Muscle layer of duodenum (tissue), 2 donors: ENCODE results near the gene PRICKLE4.

Source experiments
- H3K27ac ChIP-seq: one replicate; pipeline ENCODE4 v1.7.0; 2013; ENCODE audit warnings: mild to moderate bottlenecking, low read length
- H3K27me3 ChIP-seq: one replicate; pipeline ENCODE4 v1.7.0; 2013; ENCODE audit warnings: low read depth, mild to moderate bottlenecking, control low read depth, low read length
- H3K36me3 ChIP-seq, 2 donors: one replicate each; pipeline ENCODE4 v1.7.0; 2013; ENCODE audit warnings: low read length in 2 of 2, control low read depth in 1 of 2, mild to moderate bottlenecking in 1 of 2; ENCODE audit not compliant: insufficient read depth in 2 of 2, control insufficient read depth in 1 of 2
- H3K4me1 ChIP-seq, 2 donors: one replicate each; pipeline ENCODE4 v1.7.0; 2013; ENCODE audit warnings: low read length in 2 of 2, mild to moderate bottlenecking in 2 of 2, control low read depth in 1 of 2, moderate library complexity in 1 of 2; ENCODE audit not compliant: insufficient read depth in 2 of 2, control insufficient read depth in 1 of 2
- H3K4me3 ChIP-seq, 2 donors: one replicate each; pipeline ENCODE4 v1.7.0; 2013; ENCODE audit warnings: low read length in 2 of 2, low read depth in 1 of 2, mild to moderate bottlenecking in 1 of 2
- H3K9me3 ChIP-seq, 2 donors: one replicate each; pipeline ENCODE4 v1.7.0; 2013; ENCODE audit warnings: low read length in 2 of 2, control low read depth in 1 of 2, mild to moderate bottlenecking in 1 of 2; ENCODE audit not compliant: control insufficient read depth in 1 of 2
- donor health status: healthy.

PRICKLE4 gene

GRCh38 chr6:41813956-41814355 lies 33.4 kb downstream of the PRICKLE4 start:
- Histone ChIP-seq H3K4me1 (no peaks in the 10 kb centered on the region), H3K9me3 (no peaks in the 10 kb centered on the region), H3K36me3 (no peaks in the 10 kb centered on the region), H3K27ac (no peak overlapping the region), H3K27me3 (no peaks in the 10 kb centered on the region), H3K4me3 (no peak overlapping the region)

- no peak overlapping the region for H3K4me3 ChIP-seq
- no peaks in the 10 kb centered on the region for H3K9me3 ChIP-seq
- H3K36me3 ChIP-seq, result no peaks in the 10 kb centered on the region
- H3K27ac ChIP-seq, result no peak overlapping the region
- no peaks in the 10 kb centered on the region for H3K4me1 ChIP-seq
- H3K27me3 ChIP-seq, result no peaks in the 10 kb centered on the region
Observed at GRCh38 chr6:41814629-41815028, 34.0 kb downstream of the PRICKLE4 start.

GRCh38 chr6:41815587-41815986 lies 35.0 kb downstream of the PRICKLE4 start:
- no peak overlapping the region for H3K27ac ChIP-seq

DNA sequence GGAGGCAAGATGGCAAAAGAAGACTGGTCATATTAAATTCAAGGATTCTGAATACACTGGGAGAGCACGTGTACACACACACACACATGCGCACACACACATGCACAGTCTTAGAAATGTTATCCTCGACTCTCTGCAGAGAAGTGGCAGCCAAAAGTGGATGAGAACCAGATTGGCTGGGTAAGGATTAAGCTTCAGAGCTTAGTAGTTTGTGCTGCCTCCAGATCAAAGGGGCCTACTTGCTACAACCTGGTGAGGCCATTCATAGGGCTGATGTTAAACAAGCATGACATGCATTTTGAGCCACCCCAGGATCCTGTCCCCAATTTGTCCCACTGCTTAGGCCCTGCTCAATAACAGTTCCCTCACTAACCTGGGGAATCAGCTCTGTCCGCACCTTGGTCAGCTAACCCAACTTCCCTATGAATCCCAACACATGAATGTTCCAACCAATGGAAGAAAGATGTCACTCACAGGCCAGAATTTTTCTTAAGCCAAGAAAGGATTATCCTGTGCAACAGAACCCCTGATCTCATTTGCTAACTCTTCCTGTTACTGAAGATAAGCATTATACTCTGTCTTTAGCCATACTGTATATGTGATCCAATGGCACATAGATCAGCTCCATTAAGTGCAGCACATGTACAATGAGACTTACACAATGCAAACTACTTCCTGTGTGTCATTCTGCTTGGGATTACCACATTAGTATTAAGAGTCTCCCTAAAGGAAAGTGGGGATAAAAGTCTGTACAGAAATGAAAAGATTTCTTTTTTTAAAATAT lies 37.9 kb downstream of the PRICKLE4 start:
- Histone ChIP-seq H3K27me3 (no peaks in the 10 kb centered on the region), H3K27ac (no peak overlapping the region), H3K4me3 (no peak overlapping the region), H3K36me3 (no peaks in the 10 kb centered on the region), H3K9me3 (no peaks in the 10 kb centered on the region), H3K4me1 (no peaks in the 10 kb centered on the region)

More at GRCh38 chr6:41815587-41815986, 35.0 kb downstream of the PRICKLE4 start:
- H3K36me3 ChIP-seq, result no peaks in the 10 kb centered on the region
- no peaks in the 10 kb centered on the region for H3K4me1 ChIP-seq
- H3K27me3 ChIP-seq, result no peaks in the 10 kb centered on the region
- no peaks in the 10 kb centered on the region for H3K9me3 ChIP-seq
- H3K4me3 ChIP-seq, result no peak overlapping the region

- H3K36me3 ChIP-seq, result no peaks in the 10 kb centered on the region
- no peaks in the 10 kb centered on the region for H3K9me3 ChIP-seq
- no peak overlapping the region for H3K4me3 ChIP-seq
- H3K4me1 ChIP-seq, result no peaks in the 10 kb centered on the region
- H3K27ac ChIP-seq, result no peak overlapping the region
- H3K27me3 ChIP-seq, result no peaks in the 10 kb centered on the region
Observed at GRCh38 chr6:41821266-41821665, 40.7 kb downstream of the PRICKLE4 start.

GRCh38 chr6:41822021-41822420 lies 41.4 kb downstream of the PRICKLE4 start:
- no peak overlapping the region for H3K4me3 ChIP-seq
- no peaks in the 10 kb centered on the region for H3K36me3 ChIP-seq
- H3K9me3 ChIP-seq, result no peaks in the 10 kb centered on the region
- H3K27ac ChIP-seq, result no peak overlapping the region
- H3K4me1 ChIP-seq, result no peaks in the 10 kb centered on the region
- H3K27me3 ChIP-seq, result no peaks in the 10 kb centered on the region

DNA sequence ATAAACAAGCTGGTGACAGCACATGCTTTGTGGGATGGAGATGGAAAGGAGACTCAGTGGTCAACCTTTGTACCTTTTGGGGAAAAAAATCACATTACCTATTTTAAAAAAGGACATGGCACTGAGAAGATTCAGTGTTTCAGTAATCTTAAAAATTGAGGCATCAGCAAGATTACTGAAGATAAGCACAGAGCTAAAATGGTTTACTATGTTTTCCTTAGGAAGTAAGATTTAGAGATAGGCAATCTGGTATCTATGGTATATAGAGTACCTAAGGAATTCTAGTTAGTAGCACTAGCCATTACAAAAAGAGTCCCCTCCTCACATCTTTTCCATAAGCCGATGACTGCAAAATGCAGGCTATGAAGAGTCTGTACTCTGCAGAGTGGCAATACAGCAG lies 42.6 kb downstream of the PRICKLE4 start:
- Histone ChIP-seq H3K27me3 (no peaks in the 10 kb centered on the region), H3K27ac (no peak overlapping the region), H3K4me1 (no peaks in the 10 kb centered on the region), H3K36me3 (no peaks in the 10 kb centered on the region), H3K9me3 (no peaks in the 10 kb centered on the region), H3K4me3 (no peak overlapping the region)

DNA sequence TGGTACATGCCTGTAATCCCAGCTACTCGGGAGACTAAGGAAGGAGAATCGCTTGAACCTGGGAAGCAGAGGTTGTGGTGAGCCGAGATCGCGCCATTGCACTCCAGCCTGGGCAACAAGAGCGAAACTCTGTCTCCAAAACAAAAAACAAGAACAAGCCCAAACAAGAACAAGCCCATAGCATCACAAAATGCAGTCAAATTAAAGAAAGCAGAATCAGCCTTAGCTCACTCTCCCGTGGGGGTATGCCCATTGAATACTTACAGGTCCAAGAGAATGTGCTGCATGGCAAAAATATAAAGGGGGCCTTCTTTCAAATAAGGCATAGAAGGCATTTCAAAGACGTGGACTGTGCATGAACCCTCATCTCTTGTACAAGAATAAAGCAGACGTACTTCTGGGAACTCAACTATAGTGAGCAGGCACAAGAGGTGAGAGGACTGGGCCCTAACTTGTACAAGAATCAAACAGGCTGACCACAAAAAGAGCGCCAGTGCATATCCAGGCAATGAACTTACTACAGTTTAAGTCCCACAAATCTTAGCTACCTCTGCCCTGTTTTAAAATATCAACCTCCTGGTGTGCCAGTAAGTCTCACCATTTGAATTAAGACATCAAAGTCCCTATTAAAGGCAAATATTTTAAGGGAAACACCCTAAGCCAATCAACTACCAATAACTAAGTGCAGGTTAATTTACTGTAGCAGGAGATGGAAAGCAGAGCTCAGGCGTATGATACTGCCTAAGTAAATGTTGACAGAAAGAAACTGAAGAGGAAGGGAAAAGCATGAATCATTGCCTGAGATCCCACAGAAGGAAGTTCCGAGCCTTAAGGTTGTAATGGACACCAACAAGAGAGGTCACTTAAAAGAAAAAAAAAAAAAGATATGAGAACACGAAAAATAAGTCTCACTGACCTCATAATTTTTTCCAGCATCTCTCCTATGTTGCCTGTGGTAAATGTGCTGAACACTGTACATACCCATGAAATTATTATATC lies 44.3 kb downstream of the PRICKLE4 start:
- Histone ChIP-seq H3K4me1 (no peaks in the 10 kb centered on the region), H3K27ac (no peak overlapping the region), H3K9me3 (no peaks in the 10 kb centered on the region), H3K27me3 (no peaks in the 10 kb centered on the region), H3K4me3 (no peak overlapping the region), H3K36me3 (no peaks in the 10 kb centered on the region)

DNA sequence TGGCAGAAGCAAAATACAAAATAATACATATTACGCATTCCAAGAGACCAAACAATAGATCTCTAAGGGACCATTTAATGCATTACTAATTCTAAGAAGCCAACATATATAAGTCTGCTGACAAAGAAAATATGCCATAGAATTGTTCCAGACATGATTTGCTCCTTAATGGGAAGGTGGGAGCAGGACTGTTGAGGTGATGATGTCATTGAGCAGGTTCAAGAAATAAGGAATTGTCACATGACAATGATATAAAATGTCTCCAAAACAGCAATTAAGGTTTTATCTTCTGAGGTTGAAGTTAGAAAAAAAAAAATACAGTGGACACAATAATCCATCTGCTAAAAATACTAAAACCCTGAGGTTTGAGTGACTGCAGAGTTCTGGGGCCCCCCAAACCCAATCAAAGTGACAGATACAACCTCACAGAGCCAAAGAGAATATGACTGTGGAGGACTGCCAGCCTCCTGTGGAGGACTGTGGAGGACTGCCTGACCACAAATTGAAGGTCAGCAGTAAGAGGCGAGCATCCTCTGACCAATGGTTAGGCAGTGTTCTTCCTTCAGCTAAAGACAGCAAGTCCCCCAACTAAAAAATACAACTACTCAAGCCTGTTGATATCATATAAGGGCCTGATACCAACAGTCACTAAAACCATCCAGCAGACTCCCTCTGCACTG lies 45.9 kb downstream of the PRICKLE4 start:
- Histone ChIP-seq H3K36me3 (no peaks in the 10 kb centered on the region), H3K4me3 (no peak overlapping the region), H3K27ac (no peak overlapping the region), H3K9me3 (no peaks in the 10 kb centered on the region), H3K27me3 (no peaks in the 10 kb centered on the region), H3K4me1 (no peaks in the 10 kb centered on the region)

DNA sequence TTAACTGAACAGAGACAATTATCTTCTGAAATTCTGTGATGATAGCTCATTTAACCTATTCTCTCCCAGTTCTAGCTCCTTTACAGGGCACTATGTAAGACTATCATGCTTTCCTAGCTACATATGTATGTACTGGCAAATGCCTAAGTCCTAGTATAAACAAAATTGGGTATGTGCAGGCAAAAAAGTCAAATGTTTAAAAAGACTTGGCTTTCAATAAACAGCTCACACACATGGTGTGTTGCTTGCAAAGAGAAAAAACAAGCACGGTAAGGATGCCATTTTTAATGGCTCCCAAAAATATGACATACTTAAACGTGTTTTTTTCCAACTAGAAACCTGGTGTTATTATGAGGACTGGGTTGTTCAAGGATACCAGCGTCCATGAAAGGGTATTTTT lies 51.7 kb downstream of the PRICKLE4 start:
- Histone ChIP-seq H3K36me3 (no peaks in the 10 kb centered on the region), H3K9me3 (no peaks in the 10 kb centered on the region), H3K27ac (no peak overlapping the region), H3K27me3 (no peaks in the 10 kb centered on the region), H3K4me3 (no peak overlapping the region), H3K4me1 (no peaks in the 10 kb centered on the region)

GRCh38 chr6:41836022-41836659 lies 55.6 kb downstream of the PRICKLE4 start:
- no peaks in the 10 kb centered on the region for H3K9me3 ChIP-seq
- H3K4me1 ChIP-seq, result no peaks in the 10 kb centered on the region
- H3K4me3 ChIP-seq, result no peak overlapping the region
- no peaks in the 10 kb centered on the region for H3K36me3 ChIP-seq
- no peaks in the 10 kb centered on the region for H3K27me3 ChIP-seq
- H3K27ac ChIP-seq, result no peak overlapping the region
